ENCODE measurements around the gene NEMP1. TPM values are rescaled to one million over a fixed set of nuclear protein-coding genes. Genes with fewer than 3 reads are reported as not detected.

Gene NEMP1
- polyA plus RNA-seq, 1 donor (not counting 4 experiments of a cell fraction or from before 2014, with no cell fraction given): 18.6 TPM

DNA sequence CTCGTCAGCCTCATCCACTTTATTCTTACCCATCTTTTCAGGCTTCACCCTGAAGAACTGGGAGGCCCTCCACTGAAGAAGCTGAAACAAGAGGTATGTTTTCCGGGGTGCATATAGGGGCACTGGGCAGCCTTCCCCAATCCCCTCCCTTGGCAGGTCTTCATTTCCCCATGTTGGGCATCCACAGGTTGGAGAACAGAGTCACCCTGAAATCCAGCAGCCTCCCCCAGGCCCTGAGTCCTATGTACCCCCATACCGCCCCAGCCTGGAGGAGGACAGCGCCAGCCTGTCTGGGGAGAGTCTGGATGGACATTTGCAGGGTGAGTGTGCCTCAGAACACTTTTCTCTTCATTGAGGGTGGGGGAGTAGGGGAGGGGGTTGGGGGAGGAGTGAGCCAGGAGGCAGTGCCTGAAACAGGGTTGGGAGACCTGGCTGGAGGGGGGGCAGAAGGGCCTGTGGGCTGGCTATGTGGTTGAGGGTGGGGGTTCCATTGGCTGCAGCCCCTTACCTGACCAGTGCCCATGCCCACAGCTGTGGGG lies 14.4 kb upstream of the NEMP1 start:
- Histone ChIP-seq H3K9me1 (ENCODE audit: control insufficient read depth, extremely low read depth, insufficient read depth, low read length) (no peaks in the 10 kb centered on the region), H3K4me1 (ENCODE audit: control insufficient read depth, extremely low read depth, insufficient read depth, low read length) (peaks cover 48% of the 10 kb centered on the region), H2AFZ (ENCODE audit: control insufficient read depth, low read length) (no peak overlapping the region), H3K4me3 (ENCODE audit: control insufficient read depth in 2 of 3, extremely low read depth in 1 of 3, insufficient read depth in 2 of 3, low read depth in 1 of 3, low read length in 3 of 3) (no peak overlapping the region), H3K9me3 (ENCODE audit: control insufficient read depth, low read depth, low read length) (no peaks in the 10 kb centered on the region), H3K79me2 (ENCODE audit: control insufficient read depth, insufficient read depth, low read length) (peaks cover 18% of the 10 kb centered on the region), H3K9ac (ENCODE audit: control insufficient read depth, extremely low read depth, insufficient read depth, low read length) (no peak overlapping the region), H3K27ac (ENCODE audit: control insufficient read depth, insufficient read depth, low read length) (no peak overlapping the region), H3K36me3 (ENCODE audit: control insufficient read depth in 2 of 2, extremely low read depth in 1 of 2, insufficient read depth in 2 of 2, low read length in 2 of 2) (peaks cover 13 to 30% of the 10 kb centered on the region in 2 experiments), H3K27me3 (ENCODE audit: control insufficient read depth, extremely low read depth, insufficient read depth, low read length) (no peaks in the 10 kb centered on the region), H4K20me1 (ENCODE audit: control insufficient read depth, extremely low read depth, insufficient read depth, low read length) (peaks cover 4% of the 10 kb centered on the region), H3K4me2 (ENCODE audit: control insufficient read depth, extremely low read depth, insufficient read depth, low read depth, low read length) (no peak overlapping the region)
- TF ChIP-seq CTCF (optimal IDR thresholded peaks at IDR 0.05 in 1 of 3, IDR thresholded peaks at IDR 0.05 in 1 of 3, conservative IDR thresholded peaks at IDR 0.05 in 1 of 3; ENCODE audit: extremely low read depth in 1 of 3, insufficient read depth in 2 of 3, low read length in 3 of 3): no peak
- no peak for TF ChIP-seq EZH2 (IDR thresholded peaks at IDR 0.05; ENCODE audit: low read length)
- dilution Hi-C loops (cut with MboI; ENCODE audit: extremely low pct_ligation_motif_present, low sequenced_read_pairs): no loop called here
- DNase-seq (ENCODE audit: low read depth, low spot score) (no peak), FAIRE-seq (no peak)

DNA sequence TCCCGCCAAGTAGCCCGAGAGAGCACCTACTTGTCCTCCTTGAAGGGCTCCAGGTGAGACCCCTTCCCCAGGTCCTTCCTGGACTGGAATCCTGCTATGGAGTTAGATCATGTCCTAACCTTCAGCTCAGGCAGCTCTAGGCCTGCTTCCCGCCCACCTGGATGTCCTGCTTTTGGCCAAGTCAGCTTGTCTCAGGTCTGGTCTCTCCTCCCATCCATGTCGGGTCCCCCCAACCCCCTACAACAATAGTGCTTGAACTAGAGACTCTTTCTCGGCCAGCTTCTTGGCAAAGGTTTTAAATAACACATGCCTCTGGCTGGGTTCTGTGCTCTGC lies 13.9 kb upstream of the NEMP1 start:
- Histone ChIP-seq H3K36me3 (ENCODE audit: control insufficient read depth in 2 of 2, extremely low read depth in 1 of 2, insufficient read depth in 2 of 2, low read length in 2 of 2) (peaks cover 13 to 27% of the 10 kb centered on the region in 2 experiments), H3K4me1 (ENCODE audit: control insufficient read depth, extremely low read depth, insufficient read depth, low read length) (peaks cover 50% of the 10 kb centered on the region), H3K4me2 (ENCODE audit: control insufficient read depth, extremely low read depth, insufficient read depth, low read depth, low read length) (no peak overlapping the region), H3K27me3 (ENCODE audit: control insufficient read depth, extremely low read depth, insufficient read depth, low read length) (no peaks in the 10 kb centered on the region), H4K20me1 (ENCODE audit: control insufficient read depth, extremely low read depth, insufficient read depth, low read length) (peaks cover 4% of the 10 kb centered on the region), H3K79me2 (ENCODE audit: control insufficient read depth, insufficient read depth, low read length) (peaks cover 18% of the 10 kb centered on the region), H3K27ac (ENCODE audit: control insufficient read depth, insufficient read depth, low read length) (no peak overlapping the region), H3K9me1 (ENCODE audit: control insufficient read depth, extremely low read depth, insufficient read depth, low read length) (no peaks in the 10 kb centered on the region), H2AFZ (ENCODE audit: control insufficient read depth, low read length) (no peak overlapping the region), H3K4me3 (ENCODE audit: control insufficient read depth in 2 of 3, extremely low read depth in 1 of 3, insufficient read depth in 2 of 3, low read depth in 1 of 3, low read length in 3 of 3) (no peak overlapping the region), H3K9me3 (ENCODE audit: control insufficient read depth, low read depth, low read length) (no peaks in the 10 kb centered on the region), H3K9ac (ENCODE audit: control insufficient read depth, extremely low read depth, insufficient read depth, low read length) (no peak overlapping the region)
- FAIRE-seq (no peak), DNase-seq (ENCODE audit: low read depth, low spot score) (no peak)
- dilution Hi-C loops (cut with MboI; ENCODE audit: extremely low pct_ligation_motif_present, low sequenced_read_pairs): no loop called here
- TF ChIP-seq EZH2 (IDR thresholded peaks at IDR 0.05; ENCODE audit: low read length) (no peak), CTCF (optimal IDR thresholded peaks at IDR 0.05 in 1 of 3, IDR thresholded peaks at IDR 0.05 in 1 of 3, conservative IDR thresholded peaks at IDR 0.05 in 1 of 3; ENCODE audit: extremely low read depth in 1 of 3, insufficient read depth in 2 of 3, low read length in 3 of 3) (no peak)
